HL-60 (cell line): ENCODE data around the gene COX7A2L.

Experiments
- CTCF ChIP-seq: IDR thresholded peaks from one replicate; pipeline ENCODE4 v1.5.1; 2011; ENCODE audit warnings: low read length, control low read depth, inconsistent platforms; ENCODE audit not compliant: insufficient read depth
- GABPA ChIP-seq: IDR thresholded peaks from 2 replicates; pipeline ENCODE4 v1.6.1; 2012; ENCODE audit warnings: low read depth
- POLR2AphosphoS5 ChIP-seq: IDR thresholded peaks from 2 replicates; pipeline ENCODE4 v1.6.1; 2012; ENCODE audit warnings: low read depth
- TF ChIP-seq, protein P1 (sequence below): IDR thresholded peaks from 2 replicates; pipeline ENCODE4 v1.6.1; 2012; ENCODE audit warnings: low read depth; ENCODE audit not compliant: insufficient replicate concordance

GRCh38 chr2:42317945-42318344, 43.1 kb downstream of the COX7A2L start:
- TF ChIP-seq CTCF (no peak), POLR2AphosphoS5 (no peak), GABPA (no peak)
- TF ChIP-seq, protein P1, sequence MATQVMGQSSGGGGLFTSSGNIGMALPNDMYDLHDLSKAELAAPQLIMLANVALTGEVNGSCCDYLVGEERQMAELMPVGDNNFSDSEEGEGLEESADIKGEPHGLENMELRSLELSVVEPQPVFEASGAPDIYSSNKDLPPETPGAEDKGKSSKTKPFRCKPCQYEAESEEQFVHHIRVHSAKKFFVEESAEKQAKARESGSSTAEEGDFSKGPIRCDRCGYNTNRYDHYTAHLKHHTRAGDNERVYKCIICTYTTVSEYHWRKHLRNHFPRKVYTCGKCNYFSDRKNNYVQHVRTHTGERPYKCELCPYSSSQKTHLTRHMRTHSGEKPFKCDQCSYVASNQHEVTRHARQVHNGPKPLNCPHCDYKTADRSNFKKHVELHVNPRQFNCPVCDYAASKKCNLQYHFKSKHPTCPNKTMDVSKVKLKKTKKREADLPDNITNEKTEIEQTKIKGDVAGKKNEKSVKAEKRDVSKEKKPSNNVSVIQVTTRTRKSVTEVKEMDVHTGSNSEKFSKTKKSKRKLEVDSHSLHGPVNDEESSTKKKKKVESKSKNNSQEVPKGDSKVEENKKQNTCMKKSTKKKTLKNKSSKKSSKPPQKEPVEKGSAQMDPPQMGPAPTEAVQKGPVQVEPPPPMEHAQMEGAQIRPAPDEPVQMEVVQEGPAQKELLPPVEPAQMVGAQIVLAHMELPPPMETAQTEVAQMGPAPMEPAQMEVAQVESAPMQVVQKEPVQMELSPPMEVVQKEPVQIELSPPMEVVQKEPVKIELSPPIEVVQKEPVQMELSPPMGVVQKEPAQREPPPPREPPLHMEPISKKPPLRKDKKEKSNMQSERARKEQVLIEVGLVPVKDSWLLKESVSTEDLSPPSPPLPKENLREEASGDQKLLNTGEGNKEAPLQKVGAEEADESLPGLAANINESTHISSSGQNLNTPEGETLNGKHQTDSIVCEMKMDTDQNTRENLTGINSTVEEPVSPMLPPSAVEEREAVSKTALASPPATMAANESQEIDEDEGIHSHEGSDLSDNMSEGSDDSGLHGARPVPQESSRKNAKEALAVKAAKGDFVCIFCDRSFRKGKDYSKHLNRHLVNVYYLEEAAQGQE, result no peak
